ENCODE results near the gene PLCG1. TPM values are rescaled to one million over a fixed set of nuclear protein-coding genes. Genes with fewer than 3 reads are reported as not detected.
"Not testable (repeated sequence)": the region's sequence is repeated elsewhere in the genome, so short reads cannot be mapped to it uniquely, and the experiment has no call there.

PLCG1 gene
- total RNA-seq, 2 donors from 2014 or later, result 184 to 628 TPM

DNA sequence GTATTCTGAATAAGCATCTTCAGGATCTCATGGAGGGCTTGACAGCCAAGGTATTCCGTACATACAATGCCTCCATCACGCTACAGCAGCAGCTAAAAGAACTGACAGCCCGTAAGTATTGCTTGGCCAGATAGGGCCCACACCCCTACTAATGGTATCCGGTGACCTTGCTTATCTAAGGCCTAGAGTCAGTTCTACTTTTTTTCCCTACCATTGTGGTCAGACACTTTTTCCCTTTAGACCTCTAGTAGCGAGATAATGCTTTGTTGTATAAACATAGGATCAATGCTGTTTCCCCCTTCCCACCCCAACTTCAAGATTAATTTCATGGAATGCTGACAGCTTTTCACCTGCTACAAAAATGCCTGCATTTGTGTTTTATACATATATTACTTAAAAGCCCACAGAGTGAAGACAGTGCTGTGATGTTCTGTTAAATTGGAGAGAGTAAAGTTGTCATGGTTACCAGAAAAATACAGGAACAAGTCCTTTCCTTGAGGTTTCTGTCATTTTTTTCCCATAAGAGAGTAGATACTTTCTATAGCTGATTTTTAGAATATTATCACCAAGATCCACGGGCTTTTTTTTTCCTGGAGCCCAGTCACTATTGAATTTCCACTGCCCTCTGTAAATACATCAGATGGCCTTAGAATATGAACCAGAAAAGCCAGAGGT, 20.9 kb upstream of the PLCG1 start:
- peaks cover 99% of the 10 kb centered on the region for H3K36me3 Mint-ChIP-seq (ENCODE audit: low read depth)
- no peaks in the 10 kb centered on the region for H3K9me3 Mint-ChIP-seq
- no peaks in the 10 kb centered on the region for H3K27me3 Mint-ChIP-seq
- H3K4me3 Mint-ChIP-seq, result no peak overlapping the region
- ATAC-seq (replicated peaks), result no peak
- H3K27ac Mint-ChIP-seq, result peak overlapping the region; percentile 55
- H3K4me1 Mint-ChIP-seq, result no peaks in the 10 kb centered on the region

DNA sequence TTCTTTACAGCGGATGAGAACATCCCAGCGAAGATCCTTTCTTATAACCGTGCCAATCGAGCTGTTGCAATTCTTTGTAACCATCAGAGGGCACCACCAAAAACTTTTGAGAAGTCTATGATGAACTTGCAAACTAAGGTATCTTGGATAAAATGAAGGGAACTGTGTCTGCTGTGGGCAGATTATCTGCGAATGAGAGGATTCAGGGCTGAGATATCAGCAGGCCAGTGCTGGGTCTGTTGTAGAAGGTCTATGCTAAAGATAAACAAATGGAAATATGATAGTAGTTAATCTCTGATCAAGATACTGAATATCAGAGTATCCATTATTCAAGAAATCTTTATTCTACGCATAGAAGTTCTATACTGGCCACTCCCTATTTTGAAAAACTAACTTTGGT, 19.2 kb upstream of the PLCG1 start:
- peaks cover 99% of the 10 kb centered on the region for H3K36me3 Mint-ChIP-seq (ENCODE audit: low read depth)
- not testable (repeated sequence) for H3K9me3 Mint-ChIP-seq; ATAC-seq (replicated peaks); H3K4me3 Mint-ChIP-seq; H3K4me1 Mint-ChIP-seq; H3K27me3 Mint-ChIP-seq
- peak overlapping the region; percentile 17 for H3K27ac Mint-ChIP-seq

DNA sequence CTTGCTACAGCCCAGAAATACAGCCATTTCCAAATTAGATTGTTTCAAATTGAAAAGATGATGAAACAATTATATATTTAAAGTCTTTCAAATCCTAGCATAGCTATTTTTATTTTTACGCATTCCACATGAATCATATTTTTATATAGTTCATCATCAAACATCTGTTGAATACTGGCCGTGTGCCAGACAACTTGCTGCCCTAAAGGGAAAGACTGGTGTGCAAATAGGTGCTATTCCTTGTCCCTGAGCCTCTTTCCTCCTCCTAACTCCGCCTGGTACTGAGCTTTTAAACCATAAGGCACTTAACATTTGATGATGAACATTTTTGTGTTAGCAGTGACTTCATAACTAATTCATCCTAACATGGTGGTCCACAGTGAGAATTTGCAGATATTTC, 18.7 kb upstream of the PLCG1 start:
- Mint-ChIP-seq H3K4me3 (no peak overlapping the region), H3K9me3 (no peaks in the 10 kb centered on the region), H3K27me3 (no peaks in the 10 kb centered on the region), H3K27ac (peak overlapping the region; percentile 17), H3K36me3 (ENCODE audit: low read depth) (peaks cover 99% of the 10 kb centered on the region), H3K4me1 (no peaks in the 10 kb centered on the region)
- ATAC-seq (replicated peaks), result no peak

DNA sequence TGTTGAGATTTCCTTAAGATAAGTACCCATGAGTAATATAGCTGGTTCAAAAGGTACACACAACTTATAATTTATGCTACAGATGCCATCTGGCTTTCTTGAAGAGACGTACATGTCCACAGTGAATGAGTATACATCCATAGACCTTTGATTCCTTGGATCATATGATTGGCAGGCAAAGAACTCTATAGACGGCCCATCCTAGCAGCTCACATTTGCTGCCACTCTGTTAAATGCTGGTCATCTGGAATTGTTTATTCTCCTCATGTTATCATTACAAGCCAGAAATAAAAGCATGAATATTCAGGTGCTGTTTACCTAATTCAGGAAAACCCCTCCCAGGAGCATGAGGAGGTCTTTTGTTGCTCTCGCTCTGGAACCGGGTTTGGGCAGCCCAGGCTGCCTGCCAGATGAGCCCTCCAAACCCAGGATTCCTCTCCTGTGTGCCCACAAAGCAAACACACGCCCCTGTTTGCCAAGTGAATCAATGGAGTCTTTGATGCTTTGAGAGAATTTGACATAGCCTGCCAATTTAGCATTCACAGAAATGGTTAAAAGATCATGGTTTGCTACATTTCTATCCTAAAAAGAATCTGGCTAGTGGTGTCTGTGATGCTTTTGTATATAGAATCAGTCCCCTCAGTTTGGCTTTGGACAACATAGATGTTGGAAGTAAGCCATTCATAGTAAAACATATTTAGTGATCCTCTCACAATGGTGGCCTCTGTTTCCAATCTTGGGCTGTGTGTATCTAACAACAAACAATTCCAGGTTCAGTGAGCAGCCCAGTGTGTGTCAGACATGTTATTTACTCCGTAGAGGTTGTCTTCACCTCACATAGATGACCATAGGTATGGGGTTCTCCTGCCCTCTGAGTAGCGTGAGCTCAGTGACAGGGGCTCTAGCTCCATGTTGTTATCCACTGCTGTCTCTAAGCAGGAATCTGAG, 17.5 kb upstream of the PLCG1 start:
- no peak for ATAC-seq (replicated peaks)
- H3K9me3 Mint-ChIP-seq, result no peaks in the 10 kb centered on the region
- H3K36me3 Mint-ChIP-seq (ENCODE audit: low read depth), result peaks cover 99% of the 10 kb centered on the region
- no peaks in the 10 kb centered on the region for H3K27me3 Mint-ChIP-seq
- peak overlapping the region; percentile 84 for H3K27ac Mint-ChIP-seq
- H3K4me3 Mint-ChIP-seq, result no peak overlapping the region
- no peaks in the 10 kb centered on the region for H3K4me1 Mint-ChIP-seq

DNA sequence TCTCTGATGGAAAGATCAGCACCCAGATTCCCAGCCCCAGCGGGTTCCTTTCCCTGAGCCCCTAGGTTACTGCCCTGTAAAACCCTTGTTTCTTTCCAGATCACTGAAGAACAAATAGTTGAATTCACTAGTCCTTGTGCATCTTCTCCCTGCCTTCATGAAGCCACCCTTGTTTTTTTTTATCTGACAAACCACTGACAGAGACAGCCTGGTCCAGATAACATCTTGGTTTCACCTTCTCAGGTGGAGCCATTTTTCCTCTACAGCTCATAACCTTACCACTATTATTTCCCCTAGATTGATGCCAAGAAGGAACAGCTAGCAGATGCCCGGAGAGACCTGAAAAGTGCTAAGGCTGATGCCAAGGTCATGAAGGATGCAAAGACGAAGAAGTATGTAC, 15.9 kb upstream of the PLCG1 start:
- Mint-ChIP-seq H3K27ac (peak overlapping the region; percentile 84), H3K27me3 (no peaks in the 10 kb centered on the region), H3K4me3 (no peak overlapping the region), H3K9me3 (no peaks in the 10 kb centered on the region), H3K4me1 (no peaks in the 10 kb centered on the region), H3K36me3 (ENCODE audit: low read depth) (peaks cover 99% of the 10 kb centered on the region)
- no peak for ATAC-seq (replicated peaks)

DNA sequence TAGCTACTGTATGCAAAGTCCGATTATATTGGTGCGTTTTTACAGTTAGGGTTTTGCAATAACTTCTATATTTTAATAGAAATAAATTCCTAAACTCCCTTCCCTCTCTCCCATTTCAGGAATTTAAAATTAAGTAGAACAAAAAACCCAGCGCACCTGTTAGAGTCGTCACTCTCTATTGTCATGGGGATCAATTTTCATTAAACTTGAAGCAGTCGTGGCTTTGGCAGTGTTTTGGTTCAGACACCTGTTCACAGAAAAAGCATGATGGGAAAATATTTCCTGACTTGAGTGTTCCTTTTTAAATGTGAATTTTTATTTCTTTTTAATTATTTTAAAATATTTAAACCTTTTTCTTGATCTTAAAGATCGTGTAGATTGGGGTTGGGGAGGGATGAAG, 13.7 kb upstream of the PLCG1 start:
- Mint-ChIP-seq H3K36me3 (ENCODE audit: low read depth) (peaks cover 86% of the 10 kb centered on the region), H3K4me3 (no peak overlapping the region), H3K9me3 (no peaks in the 10 kb centered on the region), H3K4me1 (no peaks in the 10 kb centered on the region), H3K27ac (no peak overlapping the region), H3K27me3 (no peaks in the 10 kb centered on the region)
- ATAC-seq (replicated peaks), result no peak

DNA sequence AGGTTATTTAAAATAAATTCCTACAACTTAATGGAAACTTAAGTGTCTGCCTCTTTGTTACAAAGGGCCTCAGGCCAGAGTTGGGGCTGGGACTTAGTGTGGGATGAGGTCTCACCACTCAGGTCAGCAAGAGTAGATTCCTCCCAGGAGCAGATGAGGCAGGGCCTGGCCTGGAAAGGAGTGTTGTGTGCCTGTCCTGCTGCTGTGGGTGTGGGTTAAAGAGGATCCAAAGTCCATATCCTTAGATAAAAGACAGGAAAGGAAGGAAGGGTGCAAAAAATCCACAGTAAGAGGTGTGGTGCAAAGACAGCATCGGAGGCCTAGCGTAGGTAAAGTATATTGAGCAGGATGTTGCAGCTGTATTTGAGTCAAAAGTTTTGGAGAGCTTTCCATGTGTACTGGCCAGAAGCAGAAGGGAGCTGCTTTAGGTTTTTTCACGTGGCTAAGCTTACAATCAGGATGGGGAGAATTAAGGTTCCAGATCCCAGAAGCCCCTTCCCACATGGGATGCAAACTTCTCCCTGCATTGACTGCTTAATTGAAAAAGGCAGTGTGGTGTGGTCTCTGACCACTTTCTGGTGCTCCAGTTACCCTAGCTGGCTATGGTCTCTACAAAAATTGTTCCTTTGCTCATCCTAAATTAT, 12.8 kb upstream of the PLCG1 start:
- Mint-ChIP-seq H3K27me3 (no peaks in the 10 kb centered on the region), H3K4me1 (no peaks in the 10 kb centered on the region), H3K36me3 (ENCODE audit: low read depth) (peaks cover 76% of the 10 kb centered on the region), H3K27ac (peak overlapping the region; percentile 11), H3K9me3 (no peaks in the 10 kb centered on the region), H3K4me3 (no peak overlapping the region)
- no peak for ATAC-seq (replicated peaks)

DNA sequence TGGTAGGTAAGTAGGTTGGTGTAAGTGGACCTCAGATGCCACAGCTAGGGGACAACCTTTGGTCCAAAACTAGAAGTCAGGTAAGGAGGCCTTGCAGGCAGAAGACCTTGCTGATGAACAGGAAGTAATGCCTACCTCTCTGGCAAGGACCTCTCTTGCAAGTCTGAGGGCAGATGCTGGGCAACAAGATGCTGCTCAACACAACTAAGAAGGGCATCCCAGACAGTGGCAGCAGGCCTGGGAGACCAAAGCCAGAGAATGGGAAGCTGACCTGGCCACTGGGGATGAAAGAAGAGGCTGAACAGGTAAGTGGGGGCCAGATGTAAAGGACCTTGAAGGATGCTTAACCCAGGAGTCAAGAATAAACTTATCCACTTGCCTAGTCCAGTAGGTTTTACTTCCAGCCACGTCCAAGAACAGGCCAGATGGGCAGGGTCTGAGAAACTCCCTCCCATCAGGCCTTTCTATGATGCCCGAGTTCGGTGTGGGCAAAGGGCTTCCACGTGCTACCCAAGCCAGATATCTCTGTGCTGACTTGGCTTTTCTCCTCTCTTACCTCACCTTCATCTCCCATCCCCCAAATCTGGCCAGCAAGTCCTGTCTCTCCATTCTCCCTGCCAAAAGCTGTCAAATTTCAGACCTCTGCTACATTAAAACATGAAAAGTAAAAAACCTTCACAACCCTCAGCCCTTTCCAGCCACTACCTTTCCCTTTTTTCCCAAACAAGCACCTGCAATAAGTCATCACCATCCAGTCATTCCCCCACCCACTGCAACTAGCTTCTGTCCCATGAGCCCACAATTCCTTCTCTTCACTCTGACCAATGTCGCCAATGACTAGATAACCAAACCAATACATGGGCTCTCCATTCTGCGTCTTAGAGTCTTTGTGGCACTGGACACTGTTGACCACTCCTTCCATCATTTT, 11.5 kb upstream of the PLCG1 start:
- Mint-ChIP-seq H3K4me1 (no peaks in the 10 kb centered on the region), H3K4me3 (no peak overlapping the region), H3K9me3 (no peaks in the 10 kb centered on the region), H3K27ac (peak overlapping the region; percentile 11), H3K36me3 (ENCODE audit: low read depth) (peaks cover 64% of the 10 kb centered on the region), H3K27me3 (no peaks in the 10 kb centered on the region)
- ATAC-seq (replicated peaks), result no peak

DNA sequence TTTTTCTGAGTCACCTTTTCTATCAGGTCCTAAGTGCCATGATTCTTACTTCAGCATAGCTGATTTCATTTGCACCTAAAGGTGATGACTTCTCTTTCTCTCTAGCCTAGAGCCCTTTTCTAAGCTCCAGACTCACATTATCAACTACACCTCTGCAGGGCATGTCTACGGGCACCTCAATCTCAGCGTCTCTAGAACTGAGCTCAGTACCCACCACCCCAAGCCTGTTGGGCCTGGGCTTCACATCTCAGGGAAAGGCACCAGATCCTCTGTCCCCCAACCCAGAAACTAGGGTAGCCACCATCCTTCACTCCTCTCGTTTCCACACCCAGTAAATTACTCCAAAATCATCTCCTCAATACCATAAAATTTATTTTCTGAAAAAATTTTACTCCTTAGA, 10.6 kb upstream of the PLCG1 start:
- Mint-ChIP-seq H3K27me3 (no peaks in the 10 kb centered on the region), H3K36me3 (ENCODE audit: low read depth) (peaks cover 55% of the 10 kb centered on the region), H3K4me3 (no peak overlapping the region), H3K27ac (peak overlapping the region; percentile 11), H3K4me1 (peaks cover 2% of the 10 kb centered on the region), H3K9me3 (no peaks in the 10 kb centered on the region)
- no peak for ATAC-seq (replicated peaks)

DNA sequence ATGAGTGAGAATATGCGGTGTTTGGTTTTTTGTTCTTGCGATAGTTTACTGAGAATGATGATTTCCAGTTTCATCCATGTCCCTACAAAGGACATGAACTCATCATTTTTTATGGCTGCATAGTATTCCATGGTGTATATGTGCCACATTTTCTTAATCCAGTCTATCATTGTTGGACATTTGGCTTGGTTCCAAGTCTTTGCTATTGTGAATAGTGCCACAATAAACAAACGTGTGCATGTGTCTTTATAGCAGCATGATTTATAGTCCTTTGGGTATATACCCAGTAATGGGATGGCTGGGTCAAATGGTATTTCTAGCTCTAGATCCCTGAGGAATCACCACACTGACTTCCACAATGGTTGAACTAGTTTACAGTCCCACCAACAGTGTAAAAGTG, 9.0 kb upstream of the PLCG1 start:
- H3K27me3 Mint-ChIP-seq; H3K9me3 Mint-ChIP-seq; ATAC-seq (replicated peaks); H3K4me3 Mint-ChIP-seq; H3K4me1 Mint-ChIP-seq; H3K27ac Mint-ChIP-seq: not testable (repeated sequence)
- H3K36me3 Mint-ChIP-seq (ENCODE audit: low read depth), result peaks cover 39% of the 10 kb centered on the region

DNA sequence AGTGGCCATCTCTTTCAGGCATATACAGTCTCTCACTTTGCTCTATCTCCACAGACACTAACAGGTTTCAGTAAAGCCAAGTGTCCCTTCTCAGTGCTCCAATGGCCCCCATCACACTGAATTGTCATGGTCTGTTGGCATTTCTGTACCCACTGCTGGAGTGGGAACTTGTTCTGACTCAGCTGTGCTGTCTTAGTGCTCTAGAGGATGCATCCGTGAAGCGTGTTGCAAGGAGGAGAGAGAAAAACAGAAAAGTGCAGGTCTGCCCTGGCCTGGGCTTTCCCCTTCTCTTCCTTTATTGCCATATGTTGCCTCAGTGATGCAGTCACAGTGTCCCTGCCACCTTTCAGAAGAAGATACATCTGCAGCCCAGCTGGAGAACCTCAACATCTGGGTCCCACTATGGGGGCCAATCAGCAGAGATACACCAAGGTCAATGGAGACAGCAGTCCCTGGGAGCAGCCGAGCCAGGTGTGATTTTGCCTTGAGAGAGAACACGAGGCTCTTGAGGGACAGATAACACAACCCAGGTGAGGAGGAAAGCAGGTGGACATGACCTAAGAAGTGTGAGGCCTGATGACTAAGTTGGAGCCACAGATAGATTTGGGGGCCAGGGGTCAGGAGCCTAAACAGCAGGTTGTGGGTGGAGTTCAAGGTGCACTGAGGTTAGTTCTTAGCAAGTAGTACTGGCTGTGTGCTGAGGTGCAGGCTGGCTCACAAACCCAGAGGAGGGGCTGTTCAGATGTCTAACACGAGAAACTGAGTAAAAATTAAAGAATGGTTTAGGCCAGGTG, 5.6 kb upstream of the PLCG1 start:
- Mint-ChIP-seq H3K27ac (peak overlapping the region; percentile 77), H3K36me3 (ENCODE audit: low read depth) (peaks cover 14% of the 10 kb centered on the region), H3K9me3 (no peaks in the 10 kb centered on the region), H3K27me3 (no peaks in the 10 kb centered on the region), H3K4me3 (peak overlapping the region; percentile 61), H3K4me1 (peaks cover 26% of the 10 kb centered on the region)
- peak; percentile 60 for ATAC-seq (replicated peaks)

DNA sequence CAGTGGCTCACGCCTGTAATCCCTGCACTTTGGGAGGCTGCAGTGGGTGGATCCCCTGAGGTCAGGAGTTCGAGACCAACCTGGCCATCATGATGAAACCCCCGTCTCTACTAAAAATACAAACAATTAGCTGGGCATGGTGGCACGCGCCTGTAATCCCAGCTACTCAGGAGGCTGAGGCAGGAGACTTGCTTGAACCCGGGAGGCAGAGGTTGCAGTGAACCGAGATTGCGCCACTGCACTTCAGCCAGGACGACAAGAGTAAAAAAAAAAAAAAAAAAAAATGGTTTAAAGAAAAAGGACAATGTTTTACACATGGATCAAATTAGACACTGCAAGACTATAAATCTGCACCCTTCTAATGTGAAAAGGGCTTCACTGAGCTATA, 5.0 kb upstream of the PLCG1 start:
- H3K27ac Mint-ChIP-seq, result peak overlapping the region; percentile 77
- H3K27me3 Mint-ChIP-seq; H3K36me3 Mint-ChIP-seq (ENCODE audit: low read depth); ATAC-seq (replicated peaks); H3K9me3 Mint-ChIP-seq: not testable (repeated sequence)
- H3K4me1 Mint-ChIP-seq, result peaks cover 26% of the 10 kb centered on the region
- peak overlapping the region; percentile 61 for H3K4me3 Mint-ChIP-seq

DNA sequence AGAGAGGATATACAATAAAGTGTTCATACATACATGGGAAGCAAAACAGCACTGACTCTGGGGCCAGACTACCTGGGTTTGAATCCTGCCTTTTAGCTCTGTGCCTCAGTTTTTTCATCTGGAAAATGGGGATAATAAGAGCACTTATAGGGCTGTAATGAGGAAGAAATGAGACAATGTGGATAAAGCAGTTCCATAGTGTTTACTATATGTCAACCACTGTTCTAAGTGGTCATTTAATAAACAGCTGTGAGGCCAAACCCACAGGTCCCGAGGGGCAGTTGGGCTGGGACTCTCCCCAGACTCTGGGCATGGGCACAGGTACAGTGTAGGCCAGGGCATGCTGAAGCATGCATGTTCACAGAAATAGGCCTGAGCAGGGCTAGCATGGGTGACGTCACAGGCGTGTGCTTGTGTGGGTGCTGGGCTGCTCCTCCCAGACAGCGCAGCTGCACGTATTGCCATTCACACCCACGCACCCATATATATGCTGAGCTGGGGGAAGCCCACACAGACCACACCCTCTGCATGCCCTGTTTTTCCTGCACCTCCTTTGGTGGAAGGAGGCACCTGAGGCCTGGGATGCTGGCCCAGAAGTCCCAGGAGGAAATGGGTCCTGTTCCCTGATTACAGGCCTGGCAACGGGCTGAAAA, 3.5 kb upstream of the PLCG1 start:
- H3K27me3 Mint-ChIP-seq, result no peaks in the 10 kb centered on the region
- H3K36me3 Mint-ChIP-seq (ENCODE audit: low read depth), result peaks cover 20% of the 10 kb centered on the region
- peak overlapping the region; percentile 60 for H3K27ac Mint-ChIP-seq
- H3K4me3 Mint-ChIP-seq, result peak overlapping the region; percentile 84
- ATAC-seq (replicated peaks), result peak; percentile 51
- H3K9me3 Mint-ChIP-seq, result no peaks in the 10 kb centered on the region
- H3K4me1 Mint-ChIP-seq, result peaks cover 26% of the 10 kb centered on the region
